ENCODE results near the gene ALKBH5.

- no peak for TF ChIP-seq RELA (CRISPR knock-in tag; IDR thresholded peaks at IDR 0.05; ENCODE audit: borderline replicate concordance)
- TF ChIP-seq MAX (CRISPR knock-in tag; IDR thresholded peaks at IDR 0.05): peak; percentile 65
- TF ChIP-seq USF2 (CRISPR knock-in tag; IDR thresholded peaks at IDR 0.05): no peak
- TF ChIP-seq, protein P1, sequence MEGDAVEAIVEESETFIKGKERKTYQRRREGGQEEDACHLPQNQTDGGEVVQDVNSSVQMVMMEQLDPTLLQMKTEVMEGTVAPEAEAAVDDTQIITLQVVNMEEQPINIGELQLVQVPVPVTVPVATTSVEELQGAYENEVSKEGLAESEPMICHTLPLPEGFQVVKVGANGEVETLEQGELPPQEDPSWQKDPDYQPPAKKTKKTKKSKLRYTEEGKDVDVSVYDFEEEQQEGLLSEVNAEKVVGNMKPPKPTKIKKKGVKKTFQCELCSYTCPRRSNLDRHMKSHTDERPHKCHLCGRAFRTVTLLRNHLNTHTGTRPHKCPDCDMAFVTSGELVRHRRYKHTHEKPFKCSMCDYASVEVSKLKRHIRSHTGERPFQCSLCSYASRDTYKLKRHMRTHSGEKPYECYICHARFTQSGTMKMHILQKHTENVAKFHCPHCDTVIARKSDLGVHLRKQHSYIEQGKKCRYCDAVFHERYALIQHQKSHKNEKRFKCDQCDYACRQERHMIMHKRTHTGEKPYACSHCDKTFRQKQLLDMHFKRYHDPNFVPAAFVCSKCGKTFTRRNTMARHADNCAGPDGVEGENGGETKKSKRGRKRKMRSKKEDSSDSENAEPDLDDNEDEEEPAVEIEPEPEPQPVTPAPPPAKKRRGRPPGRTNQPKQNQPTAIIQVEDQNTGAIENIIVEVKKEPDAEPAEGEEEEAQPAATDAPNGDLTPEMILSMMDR (IDR thresholded peaks at IDR 0.05): no peak
- TF ChIP-seq, protein P2, sequence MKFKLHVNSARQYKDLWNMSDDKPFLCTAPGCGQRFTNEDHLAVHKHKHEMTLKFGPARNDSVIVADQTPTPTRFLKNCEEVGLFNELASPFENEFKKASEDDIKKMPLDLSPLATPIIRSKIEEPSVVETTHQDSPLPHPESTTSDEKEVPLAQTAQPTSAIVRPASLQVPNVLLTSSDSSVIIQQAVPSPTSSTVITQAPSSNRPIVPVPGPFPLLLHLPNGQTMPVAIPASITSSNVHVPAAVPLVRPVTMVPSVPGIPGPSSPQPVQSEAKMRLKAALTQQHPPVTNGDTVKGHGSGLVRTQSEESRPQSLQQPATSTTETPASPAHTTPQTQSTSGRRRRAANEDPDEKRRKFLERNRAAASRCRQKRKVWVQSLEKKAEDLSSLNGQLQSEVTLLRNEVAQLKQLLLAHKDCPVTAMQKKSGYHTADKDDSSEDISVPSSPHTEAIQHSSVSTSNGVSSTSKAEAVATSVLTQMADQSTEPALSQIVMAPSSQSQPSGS (CRISPR knock-in tag; IDR thresholded peaks at IDR 0.05; ENCODE audit: borderline replicate concordance, low read depth): no peak
- no peak for TF ChIP-seq TEAD4 (CRISPR knock-in tag; IDR thresholded peaks at IDR 0.05)
- TF ChIP-seq CREB1 (CRISPR knock-in tag; IDR thresholded peaks at IDR 0.05): no peak
- no peak for TF ChIP-seq ELF4 (CRISPR knock-in tag; IDR thresholded peaks at IDR 0.05; ENCODE audit: low read depth)
- no peak for TF ChIP-seq ETV6 (CRISPR knock-in tag; IDR thresholded peaks at IDR 0.05)
- TF ChIP-seq ATF3 (CRISPR knock-in tag; conservative IDR thresholded peaks at IDR 0.05): no peak
- TF ChIP-seq IRF2 (CRISPR knock-in tag; IDR thresholded peaks at IDR 0.05; ENCODE audit: borderline replicate concordance, low read depth): no peak
- TF ChIP-seq NR2C2 (CRISPR knock-in tag; IDR thresholded peaks at IDR 0.05): no peak
- TF ChIP-seq STAT6 (CRISPR knock-in tag; conservative IDR thresholded peaks at IDR 0.05; ENCODE audit: low read depth): no peak
- peak; percentile 66 for TF ChIP-seq SP1 (CRISPR knock-in tag; conservative IDR thresholded peaks at IDR 0.05)
Measured at GRCh38 chr17:18246880-18247612, 63.4 kb downstream of the ALKBH5 start.

Measured in WTC11 (cell line).